Measurements from ENCODE around the gene TICAM1. TPM values are rescaled to one million over a fixed set of nuclear protein-coding genes. Genes with fewer than 3 reads are reported as not detected.
A peak's percentile ranks its signal among the peaks of the same experiment; 100 is the strongest.

Gene TICAM1
- total and polyA plus RNA-seq, 10 of the 15 experiments (the other 5 are each of a cell fraction or from before 2014, with no cell fraction given) = 0.31 to 31.1 (median 5.3) TPM

DNA sequence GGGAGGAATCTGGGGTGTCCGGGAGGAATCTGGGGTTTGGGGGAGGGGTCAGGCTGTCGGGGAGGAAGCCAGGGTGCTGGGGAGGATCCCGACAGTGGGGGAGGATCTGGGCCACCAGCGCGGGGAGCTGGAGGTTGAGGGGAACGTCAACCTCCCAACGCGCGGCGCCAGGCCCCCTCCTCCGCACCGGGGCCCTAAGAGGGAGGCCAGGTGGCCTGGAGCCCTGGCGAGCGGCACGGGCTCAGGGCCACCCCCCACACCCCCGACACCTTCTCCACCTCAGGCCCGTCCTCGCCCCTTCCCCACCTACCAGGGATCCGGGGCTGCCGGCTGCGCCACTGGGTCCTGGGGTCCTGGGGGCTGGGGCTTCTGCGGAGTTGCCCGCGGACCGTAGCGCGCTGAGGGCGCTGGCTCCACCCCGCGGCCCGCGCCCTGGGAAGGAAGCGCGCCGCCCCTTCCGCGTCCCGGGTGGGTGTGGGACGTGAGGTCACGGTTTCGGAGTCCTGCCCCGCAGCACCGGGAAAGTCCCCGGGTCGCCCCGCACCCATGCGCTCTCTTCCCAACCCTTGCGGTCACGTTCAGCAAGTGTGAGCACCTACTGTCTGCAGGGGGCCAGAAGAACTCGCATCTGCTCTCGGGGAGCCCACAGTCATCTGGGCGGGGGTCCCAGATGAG is at the start of gene TICAM1 (continued):
- TF ChIP-seq, protein P1, sequence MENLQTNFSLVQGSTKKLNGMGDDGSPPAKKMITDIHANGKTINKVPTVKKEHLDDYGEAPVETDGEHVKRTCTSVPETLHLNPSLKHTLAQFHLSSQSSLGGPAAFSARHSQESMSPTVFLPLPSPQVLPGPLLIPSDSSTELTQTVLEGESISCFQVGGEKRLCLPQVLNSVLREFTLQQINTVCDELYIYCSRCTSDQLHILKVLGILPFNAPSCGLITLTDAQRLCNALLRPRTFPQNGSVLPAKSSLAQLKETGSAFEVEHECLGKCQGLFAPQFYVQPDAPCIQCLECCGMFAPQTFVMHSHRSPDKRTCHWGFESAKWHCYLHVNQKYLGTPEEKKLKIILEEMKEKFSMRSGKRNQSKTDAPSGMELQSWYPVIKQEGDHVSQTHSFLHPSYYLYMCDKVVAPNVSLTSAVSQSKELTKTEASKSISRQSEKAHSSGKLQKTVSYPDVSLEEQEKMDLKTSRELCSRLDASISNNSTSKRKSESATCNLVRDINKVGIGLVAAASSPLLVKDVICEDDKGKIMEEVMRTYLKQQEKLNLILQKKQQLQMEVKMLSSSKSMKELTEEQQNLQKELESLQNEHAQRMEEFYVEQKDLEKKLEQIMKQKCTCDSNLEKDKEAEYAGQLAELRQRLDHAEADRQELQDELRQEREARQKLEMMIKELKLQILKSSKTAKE (IDR thresholded peaks at IDR 0.05; ENCODE audit: low read depth, poor library complexity, severe bottlenecking) = no peak
- TF ChIP-seq HDAC6 (IDR thresholded peaks at IDR 0.05; ENCODE audit: unreplicated experiment) = peak; percentile 31
- peak; percentile 72 for TF ChIP-seq CBFB (IDR thresholded peaks at IDR 0.05; ENCODE audit: low read depth)
- peak; percentile 91 to 92 for TF ChIP-seq IKZF2 (IDR thresholded peaks at IDR 0.05)
- TF ChIP-seq TAF1 (IDR thresholded peaks at IDR 0.05; ENCODE audit: borderline replicate concordance, low read depth, low read length) = 0 out of 2 replicates have a peak, but pooled peaks have one; percentile 44
- TF ChIP-seq, protein P2, sequence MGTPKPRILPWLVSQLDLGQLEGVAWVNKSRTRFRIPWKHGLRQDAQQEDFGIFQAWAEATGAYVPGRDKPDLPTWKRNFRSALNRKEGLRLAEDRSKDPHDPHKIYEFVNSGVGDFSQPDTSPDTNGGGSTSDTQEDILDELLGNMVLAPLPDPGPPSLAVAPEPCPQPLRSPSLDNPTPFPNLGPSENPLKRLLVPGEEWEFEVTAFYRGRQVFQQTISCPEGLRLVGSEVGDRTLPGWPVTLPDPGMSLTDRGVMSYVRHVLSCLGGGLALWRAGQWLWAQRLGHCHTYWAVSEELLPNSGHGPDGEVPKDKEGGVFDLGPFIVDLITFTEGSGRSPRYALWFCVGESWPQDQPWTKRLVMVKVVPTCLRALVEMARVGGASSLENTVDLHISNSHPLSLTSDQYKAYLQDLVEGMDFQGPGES (IDR thresholded peaks at IDR 0.05) = no peak
- peak; percentile 6; the same call in 1 of the 2 replicates for TF ChIP-seq JUND (IDR thresholded peaks at IDR 0.05; ENCODE audit: low read depth, low read length)
- TF ChIP-seq NBN (IDR thresholded peaks at IDR 0.05) = peak; percentile 35; the same call in 1 of the 2 replicates
- TF ChIP-seq SMAD1 (IDR thresholded peaks at IDR 0.05; ENCODE audit: low read depth, partially characterized antibody) = no peak
- no peak for TF ChIP-seq FOXM1 (IDR thresholded peaks at IDR 0.05; ENCODE audit: low read depth, low read length)
- TF ChIP-seq, protein P3, sequence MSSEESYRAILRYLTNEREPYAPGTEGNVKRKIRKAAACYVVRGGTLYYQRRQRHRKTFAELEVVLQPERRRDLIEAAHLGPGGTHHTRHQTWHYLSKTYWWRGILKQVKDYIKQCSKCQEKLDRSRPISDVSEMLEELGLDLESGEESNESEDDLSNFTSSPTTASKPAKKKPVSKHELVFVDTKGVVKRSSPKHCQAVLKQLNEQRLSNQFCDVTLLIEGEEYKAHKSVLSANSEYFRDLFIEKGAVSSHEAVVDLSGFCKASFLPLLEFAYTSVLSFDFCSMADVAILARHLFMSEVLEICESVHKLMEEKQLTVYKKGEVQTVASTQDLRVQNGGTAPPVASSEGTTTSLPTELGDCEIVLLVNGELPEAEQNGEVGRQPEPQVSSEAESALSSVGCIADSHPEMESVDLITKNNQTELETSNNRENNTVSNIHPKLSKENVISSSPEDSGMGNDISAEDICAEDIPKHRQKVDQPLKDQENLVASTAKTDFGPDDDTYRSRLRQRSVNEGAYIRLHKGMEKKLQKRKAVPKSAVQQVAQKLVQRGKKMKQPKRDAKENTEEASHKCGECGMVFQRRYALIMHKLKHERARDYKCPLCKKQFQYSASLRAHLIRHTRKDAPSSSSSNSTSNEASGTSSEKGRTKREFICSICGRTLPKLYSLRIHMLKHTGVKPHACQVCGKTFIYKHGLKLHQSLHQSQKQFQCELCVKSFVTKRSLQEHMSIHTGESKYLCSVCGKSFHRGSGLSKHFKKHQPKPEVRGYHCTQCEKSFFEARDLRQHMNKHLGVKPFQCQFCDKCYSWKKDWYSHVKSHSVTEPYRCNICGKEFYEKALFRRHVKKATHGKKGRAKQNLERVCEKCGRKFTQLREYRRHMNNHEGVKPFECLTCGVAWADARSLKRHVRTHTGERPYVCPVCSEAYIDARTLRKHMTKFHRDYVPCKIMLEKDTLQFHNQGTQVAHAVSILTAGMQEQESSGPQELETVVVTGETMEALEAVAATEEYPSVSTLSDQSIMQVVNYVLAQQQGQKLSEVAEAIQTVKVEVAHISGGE (CRISPR knock-in tag; IDR thresholded peaks at IDR 0.05) = no peak
- TF ChIP-seq FOXK2 (IDR thresholded peaks at IDR 0.05) = no peak
- TF ChIP-seq, protein P4, sequence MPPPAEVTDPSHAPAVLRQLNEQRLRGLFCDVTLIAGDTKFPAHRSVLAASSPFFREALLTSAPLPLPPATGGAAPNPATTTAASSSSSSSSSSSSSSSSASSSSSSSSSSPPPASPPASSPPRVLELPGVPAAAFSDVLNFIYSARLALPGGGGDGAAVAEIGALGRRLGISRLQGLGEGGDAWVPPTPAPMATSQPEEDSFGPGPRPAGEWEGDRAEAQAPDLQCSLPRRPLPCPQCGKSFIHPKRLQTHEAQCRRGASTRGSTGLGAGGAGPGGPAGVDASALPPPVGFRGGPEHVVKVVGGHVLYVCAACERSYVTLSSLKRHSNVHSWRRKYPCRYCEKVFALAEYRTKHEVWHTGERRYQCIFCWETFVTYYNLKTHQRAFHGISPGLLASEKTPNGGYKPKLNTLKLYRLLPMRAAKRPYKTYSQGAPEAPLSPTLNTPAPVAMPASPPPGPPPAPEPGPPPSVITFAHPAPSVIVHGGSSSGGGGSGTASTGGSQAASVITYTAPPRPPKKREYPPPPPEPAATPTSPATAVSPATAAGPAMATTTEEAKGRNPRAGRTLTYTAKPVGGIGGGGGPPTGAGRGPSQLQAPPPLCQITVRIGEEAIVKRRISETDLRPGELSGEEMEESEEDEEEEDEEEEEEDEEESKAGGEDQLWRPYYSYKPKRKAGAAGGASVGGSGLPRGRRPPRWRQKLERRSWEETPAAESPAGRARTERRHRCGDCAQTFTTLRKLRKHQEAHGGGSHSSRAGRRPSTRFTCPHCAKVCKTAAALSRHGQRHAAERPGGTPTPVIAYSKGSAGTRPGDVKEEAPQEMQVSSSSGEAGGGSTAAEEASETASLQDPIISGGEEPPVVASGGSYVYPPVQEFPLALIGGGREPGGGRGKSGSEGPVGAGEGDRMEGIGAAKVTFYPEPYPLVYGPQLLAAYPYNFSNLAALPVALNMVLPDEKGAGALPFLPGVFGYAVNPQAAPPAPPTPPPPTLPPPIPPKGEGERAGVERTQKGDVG (CRISPR knock-in tag; IDR thresholded peaks at IDR 0.05) = no peak
- peak; percentile 57; the same call in 1 of the 2 replicates for TF ChIP-seq IRF5 (IDR thresholded peaks at IDR 0.05; ENCODE audit: borderline replicate concordance)
- no peak for TF ChIP-seq SRF (IDR thresholded peaks at IDR 0.05; ENCODE audit: low read depth in 2 of 2, low read length in 2 of 2)
- TF ChIP-seq EED (IDR thresholded peaks at IDR 0.05; ENCODE audit: low read depth) = peak; percentile 89
- no peak for TF ChIP-seq RAD21 (IDR thresholded peaks at IDR 0.05; ENCODE audit: insufficient read depth, low read depth, low read length)
- TF ChIP-seq SUPT20H (IDR thresholded peaks at IDR 0.05; ENCODE audit: borderline replicate concordance, control insufficient read depth, low read depth, low read length) = no peak
- TF ChIP-seq ZNF274 (IDR thresholded peaks at IDR 0.05; ENCODE audit: insufficient read depth, insufficient read length) = no peak
